ENCODE measurements around the gene KIF22. TPM values are rescaled to one million over a fixed set of nuclear protein-coding genes. Genes with fewer than 3 reads are reported as not detected.
"Not testable (repeated sequence)": the region's sequence is repeated elsewhere in the genome, so short reads cannot be mapped to it uniquely, and the experiment has no call there.

The KIF22 gene
- total RNA-seq, 1 experiment from 2014 or later = 29.9 TPM

DNA sequence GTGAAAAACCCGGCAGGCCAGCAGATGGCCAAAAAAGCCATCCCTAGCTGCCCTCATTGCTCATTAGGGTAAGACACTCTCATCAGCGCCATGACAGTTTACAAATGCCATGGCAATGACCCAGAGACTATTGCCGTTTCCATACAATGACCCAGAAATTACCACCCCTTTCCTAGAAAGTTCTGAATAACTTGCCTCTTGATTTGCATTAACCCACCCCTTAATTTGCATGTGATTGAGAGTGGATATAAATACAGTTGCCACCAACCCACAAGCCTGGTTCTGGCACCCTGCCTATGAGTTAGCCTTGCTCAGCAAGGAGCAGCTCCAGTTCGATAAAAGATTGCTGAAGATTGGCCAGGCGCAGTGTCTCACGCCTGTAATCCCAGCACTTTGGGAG lies 28.7 kb upstream of the KIF22 start:
- DNase-seq (ENCODE audit: low read depth, low spot score) = no peak
- in situ Hi-C loops (cut with HindIII; ENCODE audit: low pct_unique_long_range_greater_than_20kb, low sequenced_read_pairs) = no loop called here

DNA sequence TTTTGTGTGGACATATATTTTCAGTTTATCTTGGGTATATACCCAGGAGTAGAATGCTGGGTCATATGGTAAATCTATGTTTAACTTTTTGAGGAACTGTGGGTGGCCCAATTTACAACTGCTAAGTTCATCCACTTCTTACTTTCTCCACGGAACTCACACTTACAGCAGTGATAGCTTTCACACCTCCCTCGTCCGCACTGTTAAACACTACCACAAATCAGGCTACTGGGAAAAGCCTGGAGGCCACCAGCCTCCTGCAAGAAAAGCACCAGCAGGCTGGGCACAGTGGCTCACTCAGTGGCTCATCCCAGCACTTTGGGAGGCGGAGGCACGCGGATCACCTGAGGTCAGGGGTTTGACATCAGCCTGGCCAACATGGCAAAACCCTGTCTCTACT lies 27.2 kb upstream of the KIF22 start:
- no peak for DNase-seq (ENCODE audit: low read depth, low spot score)
- in situ Hi-C loops (cut with HindIII; ENCODE audit: low pct_unique_long_range_greater_than_20kb, low sequenced_read_pairs) = no loop called here

DNA sequence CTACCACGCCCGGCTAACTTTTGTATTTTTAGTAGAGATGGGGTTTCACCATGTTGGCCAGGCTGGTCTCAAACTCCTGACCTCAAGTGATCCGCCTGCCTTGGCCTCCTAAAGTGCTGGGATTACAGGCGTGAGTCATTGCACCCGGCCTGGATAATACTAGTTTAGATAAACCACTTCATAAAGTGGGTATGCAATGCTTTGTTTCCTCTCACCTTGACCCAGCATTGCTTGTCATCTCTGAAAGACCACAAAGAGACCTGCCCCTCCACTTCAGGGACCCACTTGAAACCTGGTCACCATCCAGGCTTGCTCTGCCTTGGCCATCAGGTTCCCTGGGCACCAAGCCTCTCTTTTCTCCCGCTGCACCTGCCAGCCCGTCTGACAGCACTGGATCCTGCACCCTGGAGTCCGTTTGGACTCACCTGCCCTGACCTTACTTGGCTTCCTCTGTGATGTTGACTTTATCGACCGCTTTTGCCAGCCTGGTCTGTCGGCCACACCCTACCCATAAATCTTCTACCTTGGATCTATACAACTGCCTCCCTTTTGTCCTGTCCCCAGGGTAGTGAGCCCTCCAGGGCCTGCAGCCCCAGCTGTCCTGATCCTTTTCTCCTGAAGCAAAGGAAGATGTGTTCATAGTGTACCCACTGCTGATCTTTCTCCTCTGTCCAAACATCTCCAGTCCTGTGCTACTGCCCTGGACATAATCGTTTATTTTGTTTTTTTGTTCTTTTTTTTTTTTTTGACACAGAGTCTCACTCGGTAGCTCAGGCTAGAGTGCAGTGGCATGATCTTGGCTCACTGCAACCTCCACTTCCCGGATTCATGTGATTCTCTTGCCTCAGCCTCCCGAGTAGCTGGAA lies 25.2 kb upstream of the KIF22 start:
- in situ Hi-C loops (cut with HindIII; ENCODE audit: low pct_unique_long_range_greater_than_20kb, low sequenced_read_pairs) = no loop called here
- DNase-seq (ENCODE audit: low read depth, low spot score) = no peak

DNA sequence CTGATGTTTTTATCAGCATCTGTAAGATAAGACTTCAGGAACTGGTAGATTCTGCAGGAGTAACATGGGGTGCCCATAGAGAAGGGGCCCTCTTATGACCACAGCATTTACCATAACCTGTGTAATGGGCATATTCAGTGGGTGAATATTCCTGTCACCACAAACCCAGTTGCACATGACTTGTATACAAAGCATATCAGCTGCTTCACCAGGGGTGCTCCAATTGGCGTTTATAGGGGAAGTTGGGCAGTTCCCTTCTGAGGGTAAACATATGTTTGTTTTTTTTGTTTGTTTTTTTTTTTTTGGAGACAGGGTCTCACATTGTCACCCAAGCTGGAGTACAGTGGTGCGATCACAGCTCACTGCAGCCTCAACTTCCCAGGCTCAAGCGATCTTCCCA lies 24.0 kb upstream of the KIF22 start:
- in situ Hi-C loops (cut with HindIII; ENCODE audit: low pct_unique_long_range_greater_than_20kb, low sequenced_read_pairs) = no loop called here
- DNase-seq (ENCODE audit: low read depth, low spot score) = no peak

DNA sequence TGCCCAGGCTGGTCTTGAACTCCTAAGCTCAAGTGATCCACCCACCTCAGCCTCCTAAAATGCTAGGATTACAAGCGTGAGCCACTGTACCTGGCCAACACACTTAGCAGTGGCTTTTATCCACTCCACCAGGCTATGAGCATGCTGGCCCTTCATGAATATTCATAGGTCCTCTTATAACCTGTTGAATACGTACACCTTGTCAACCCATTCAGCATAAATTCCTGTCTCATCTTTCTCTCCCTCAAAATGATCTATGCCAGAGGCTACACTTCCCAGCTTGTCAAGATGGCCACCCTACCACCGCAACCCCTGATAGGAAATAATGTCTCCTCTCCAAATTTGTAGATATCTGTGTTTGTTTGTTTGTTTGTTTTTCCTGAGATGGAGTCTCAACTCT lies 23.5 kb upstream of the KIF22 start:
- no peak for DNase-seq (ENCODE audit: low read depth, low spot score)
- in situ Hi-C loops (cut with HindIII; ENCODE audit: low pct_unique_long_range_greater_than_20kb, low sequenced_read_pairs) = no loop called here

DNA sequence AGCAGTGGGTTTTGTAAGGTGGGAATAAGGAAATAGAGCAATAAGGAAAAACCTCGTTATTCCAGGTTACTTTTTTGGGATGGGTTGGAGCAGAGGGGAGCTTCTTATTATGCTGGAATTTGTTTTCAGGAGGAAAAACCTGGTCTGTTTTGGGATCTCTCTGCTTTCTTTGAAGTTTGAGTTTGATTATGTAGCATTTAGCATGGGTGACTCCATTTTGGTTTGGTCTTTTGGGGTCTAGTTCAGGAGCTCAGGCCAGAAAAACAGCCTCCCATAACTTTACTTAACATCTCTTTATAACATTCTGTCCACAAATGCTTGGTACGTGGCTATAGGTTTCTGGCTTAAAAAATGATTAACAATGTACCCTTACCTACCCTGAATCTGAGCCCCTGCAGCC lies 21.0 kb upstream of the KIF22 start:
- no peak for DNase-seq (ENCODE audit: low read depth, low spot score)
- in situ Hi-C loops (cut with HindIII; ENCODE audit: low pct_unique_long_range_greater_than_20kb, low sequenced_read_pairs) = no loop called here

DNA sequence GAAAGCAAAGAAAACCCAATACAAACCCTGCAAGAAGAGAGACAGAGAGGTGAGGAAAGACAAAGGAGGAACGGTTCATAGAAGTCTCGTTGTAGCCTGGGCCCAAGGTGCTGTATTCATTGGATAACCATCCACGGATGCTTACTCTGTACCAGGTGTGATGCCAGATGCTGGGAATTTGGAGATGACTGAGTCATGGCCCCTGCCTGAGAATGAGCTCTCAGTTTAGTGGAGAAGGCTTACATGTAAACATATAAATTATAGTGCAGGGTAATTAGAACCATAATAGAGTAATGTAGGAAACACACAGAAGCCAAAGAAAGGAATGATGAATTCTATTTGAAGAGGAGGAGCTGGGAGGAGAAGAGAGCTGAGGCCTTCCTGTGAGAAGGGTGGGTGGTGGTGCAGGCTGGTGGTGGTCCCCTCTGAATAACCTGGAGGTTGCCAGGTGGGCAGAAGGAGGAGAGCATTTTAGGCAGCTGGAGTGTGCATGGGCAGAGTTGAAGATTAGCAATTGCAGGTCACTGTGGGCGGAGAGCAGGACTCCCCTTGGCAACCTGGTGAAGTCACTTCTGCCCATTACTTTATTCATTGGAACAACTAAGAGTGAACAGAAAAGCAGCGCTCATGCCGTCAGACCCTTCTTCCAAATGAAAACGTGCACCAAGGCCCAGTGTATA lies 20.2 kb upstream of the KIF22 start:
- in situ Hi-C loops (cut with HindIII; ENCODE audit: low pct_unique_long_range_greater_than_20kb, low sequenced_read_pairs) = no loop called here

DNA sequence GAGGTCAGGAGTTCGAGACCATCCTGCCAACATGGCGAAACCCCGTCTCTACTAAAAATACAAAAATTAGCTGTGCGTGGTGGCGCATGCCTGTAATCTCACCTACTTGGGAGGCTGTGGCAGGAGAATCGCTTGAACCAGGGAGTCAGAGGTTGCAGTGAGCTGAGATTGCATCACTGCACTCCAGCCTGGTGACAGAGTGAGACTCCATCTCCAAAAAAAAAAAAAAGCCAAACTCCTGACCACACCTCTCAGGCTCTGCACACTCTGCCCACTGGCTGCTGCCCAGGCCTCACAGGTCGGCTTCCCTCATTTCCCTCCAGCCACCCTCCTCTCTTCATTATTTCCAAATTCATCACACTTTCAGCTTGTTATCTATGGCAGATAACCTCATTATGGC lies 18.2 kb upstream of the KIF22 start:
- DNase-seq (ENCODE audit: low read depth, low spot score); in situ Hi-C loops (cut with HindIII; ENCODE audit: low pct_unique_long_range_greater_than_20kb, low sequenced_read_pairs): not testable (repeated sequence)

More for the DNA sequence above, 20.2 kb upstream of the KIF22 start:
- DNase-seq (ENCODE audit: low read depth, low spot score) = no peak

DNA sequence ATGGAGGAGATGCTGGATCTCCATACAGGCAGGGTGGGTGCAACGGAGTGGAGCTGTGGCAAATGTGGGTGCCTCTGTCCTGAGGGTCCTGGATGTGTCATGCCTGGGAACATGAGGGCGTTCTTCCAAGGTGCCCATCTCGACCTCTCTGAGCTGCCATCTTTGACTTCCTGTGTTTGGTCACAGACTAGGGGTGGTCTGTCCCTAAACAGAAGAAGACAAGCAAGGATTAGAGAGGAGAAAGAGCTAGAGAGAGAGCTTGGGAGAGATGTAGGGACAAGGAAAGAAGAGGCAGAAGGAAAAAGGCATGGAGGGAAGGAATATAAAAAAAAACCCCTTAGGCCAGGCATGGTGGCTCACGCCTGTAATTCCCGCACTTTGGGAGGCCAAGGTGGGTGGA lies 15.8 kb upstream of the KIF22 start:
- no peak for DNase-seq (ENCODE audit: low read depth, low spot score)
- in situ Hi-C loops (cut with HindIII; ENCODE audit: low pct_unique_long_range_greater_than_20kb, low sequenced_read_pairs) = no loop called here

DNA sequence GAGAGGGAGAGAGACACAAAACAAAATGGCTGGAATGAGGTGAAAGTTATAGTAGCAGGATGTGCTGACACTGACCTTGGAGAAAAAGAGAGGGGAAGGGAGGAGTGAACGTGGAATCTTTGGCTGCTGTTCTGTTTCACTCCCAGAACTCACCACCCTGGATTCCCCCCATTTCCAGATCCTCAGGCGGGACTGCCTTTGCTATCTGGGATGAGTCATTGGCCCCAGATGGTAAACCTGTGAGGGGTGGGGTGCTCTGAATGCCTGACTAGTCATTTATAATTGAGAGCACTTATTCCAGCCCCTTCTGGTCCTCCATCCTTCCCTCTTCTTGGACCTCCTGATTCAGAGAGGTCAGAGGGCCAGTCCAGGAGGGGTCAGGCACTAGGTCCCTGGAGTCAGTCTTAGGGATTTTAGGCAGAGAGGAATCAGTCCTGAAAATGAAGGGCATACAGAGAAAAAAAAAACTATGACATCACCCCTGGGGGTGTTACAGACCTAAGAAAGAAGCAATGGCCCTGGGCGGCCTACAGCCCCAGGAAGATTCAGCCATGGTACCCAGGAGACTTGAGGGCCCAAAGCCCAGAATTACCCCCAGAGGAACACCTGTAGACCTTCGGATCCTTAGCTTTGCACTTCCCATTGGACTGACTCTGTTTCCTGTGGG lies 14.7 kb upstream of the KIF22 start:
- in situ Hi-C loops (cut with HindIII; ENCODE audit: low pct_unique_long_range_greater_than_20kb, low sequenced_read_pairs) = no loop called here
- DNase-seq (ENCODE audit: low read depth, low spot score) = no peak

DNA sequence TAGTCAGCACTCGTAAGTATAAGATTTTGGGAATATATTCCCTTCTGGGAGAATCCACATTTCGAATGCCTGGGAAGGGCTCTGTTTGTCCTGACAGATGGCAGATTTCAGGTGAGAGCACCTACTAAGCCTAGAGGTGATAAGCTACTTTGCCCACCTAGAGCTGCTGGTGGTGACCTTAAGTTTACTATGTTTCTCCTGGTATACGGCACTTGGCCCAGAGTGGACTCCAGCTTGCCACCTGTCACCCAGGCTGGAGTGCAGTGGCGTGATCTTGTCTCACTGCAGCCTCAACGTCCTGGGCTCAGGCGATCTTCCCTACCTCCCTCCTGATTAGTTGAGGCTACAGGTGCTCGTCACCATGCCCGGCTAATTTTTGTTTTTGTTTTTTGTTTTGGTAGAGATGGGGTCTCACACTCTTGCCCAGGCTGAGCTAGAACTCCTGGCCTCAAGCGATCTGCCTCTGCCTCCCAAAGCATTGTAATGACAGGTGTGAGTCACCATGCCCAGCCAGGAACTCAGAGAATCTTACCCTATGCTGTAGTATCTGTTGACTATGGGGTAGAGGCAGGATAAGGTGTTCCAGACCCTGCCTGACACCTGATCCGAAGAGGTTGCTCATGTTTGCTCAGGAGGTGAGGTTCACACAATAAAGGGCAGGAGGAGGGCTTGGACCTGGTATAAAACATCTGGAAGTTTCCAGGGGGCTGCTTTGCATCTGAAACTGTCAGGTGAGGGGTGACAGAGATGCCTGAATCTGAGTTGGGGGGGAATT lies 12.8 kb upstream of the KIF22 start, which contains the start of gene ZG16:
Gene ZG16, plus strand, starts transcription at position 681 of the 775 bp plus-strand sequence. CDS start 1,011 bp downstream, outside the sequence.
- no peak for DNase-seq (ENCODE audit: low read depth, low spot score)
- in situ Hi-C loops (cut with HindIII; ENCODE audit: low pct_unique_long_range_greater_than_20kb, low sequenced_read_pairs) = no loop called here

DNA sequence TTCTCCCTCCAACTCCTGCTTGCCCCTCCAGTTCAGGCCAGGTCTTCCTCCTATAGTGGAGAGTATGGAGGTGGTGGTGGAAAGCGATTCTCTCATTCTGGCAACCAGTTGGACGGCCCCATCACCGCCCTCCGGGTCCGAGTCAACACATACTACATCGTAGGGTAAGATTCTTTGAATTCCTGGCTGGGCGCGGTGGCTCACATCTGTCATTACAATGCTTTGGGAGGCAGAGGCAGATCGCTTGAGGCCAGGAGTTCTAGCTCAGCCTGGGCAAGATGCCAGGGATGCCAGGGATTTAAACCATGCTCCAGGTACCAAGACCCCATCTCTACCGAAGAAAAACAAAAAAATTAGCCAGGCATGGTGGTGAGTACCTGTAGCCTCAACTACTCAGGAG lies 11.1 kb upstream of the KIF22 start:
- in situ Hi-C loops (cut with HindIII; ENCODE audit: low pct_unique_long_range_greater_than_20kb, low sequenced_read_pairs) = no loop called here
- DNase-seq (ENCODE audit: low read depth, low spot score) = no peak

DNA sequence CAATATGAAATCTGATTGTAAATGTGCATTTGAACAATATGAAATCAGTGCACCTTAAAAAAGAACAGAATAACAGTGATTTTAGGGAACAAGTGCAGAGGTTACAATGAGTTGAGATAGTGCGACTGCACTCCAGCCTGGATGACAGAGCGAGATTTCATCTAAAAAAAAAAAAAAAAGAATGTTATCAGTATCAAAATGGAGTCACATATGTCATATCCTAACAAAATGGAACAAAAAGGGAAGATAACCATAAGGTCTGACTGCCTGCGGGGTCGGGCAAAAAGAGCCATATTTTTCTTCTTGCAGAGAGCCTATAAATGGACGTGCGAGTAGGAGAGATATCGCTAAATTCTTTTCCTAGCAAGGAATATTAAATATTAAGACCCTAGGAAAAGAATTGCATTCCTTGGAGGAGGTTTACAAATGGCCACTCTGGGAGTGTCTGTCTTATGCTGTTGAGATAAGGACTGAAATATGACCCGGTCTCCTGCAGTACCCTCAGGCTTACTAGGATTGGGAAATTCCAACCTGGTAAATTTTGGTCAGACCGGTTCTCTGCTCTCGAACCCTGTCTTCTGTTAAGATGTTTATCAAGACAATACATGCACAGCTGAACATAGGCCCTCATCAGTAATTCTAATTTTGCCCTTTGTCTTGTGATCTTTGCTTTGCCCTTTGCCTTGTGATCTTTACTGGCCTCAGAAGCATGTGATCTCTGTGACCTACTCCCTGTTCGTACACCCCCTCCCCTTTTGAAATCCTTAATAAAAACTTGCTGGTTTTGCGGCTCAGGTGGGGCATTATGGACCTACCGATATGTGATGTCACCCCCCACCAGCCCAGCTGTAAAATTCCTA lies 7.2 kb upstream of the KIF22 start:
- in situ Hi-C loops (cut with HindIII; ENCODE audit: low pct_unique_long_range_greater_than_20kb, low sequenced_read_pairs); DNase-seq (ENCODE audit: low read depth, low spot score): not testable (repeated sequence)

DNA sequence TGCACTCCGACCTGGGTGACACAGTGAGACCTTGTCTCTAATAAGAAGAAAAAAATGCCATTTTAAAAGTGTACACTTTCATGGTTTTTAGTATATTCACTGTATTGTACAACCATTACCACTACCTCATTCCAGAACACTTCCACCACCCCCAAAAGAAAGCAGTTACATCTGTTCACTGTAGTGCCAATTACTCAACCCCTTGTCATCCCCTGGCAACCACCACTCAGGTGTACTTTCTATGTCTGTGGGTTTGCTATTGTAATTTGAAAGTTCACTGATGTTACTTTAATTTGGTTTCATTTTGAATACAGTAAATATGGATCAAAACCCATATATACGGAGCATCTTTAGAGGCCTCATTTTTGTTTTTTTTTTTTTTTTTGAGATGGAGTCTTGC lies 6.4 kb upstream of the KIF22 start:
- in situ Hi-C loops (cut with HindIII; ENCODE audit: low pct_unique_long_range_greater_than_20kb, low sequenced_read_pairs) = no loop called here
- no peak for DNase-seq (ENCODE audit: low read depth, low spot score)

DNA sequence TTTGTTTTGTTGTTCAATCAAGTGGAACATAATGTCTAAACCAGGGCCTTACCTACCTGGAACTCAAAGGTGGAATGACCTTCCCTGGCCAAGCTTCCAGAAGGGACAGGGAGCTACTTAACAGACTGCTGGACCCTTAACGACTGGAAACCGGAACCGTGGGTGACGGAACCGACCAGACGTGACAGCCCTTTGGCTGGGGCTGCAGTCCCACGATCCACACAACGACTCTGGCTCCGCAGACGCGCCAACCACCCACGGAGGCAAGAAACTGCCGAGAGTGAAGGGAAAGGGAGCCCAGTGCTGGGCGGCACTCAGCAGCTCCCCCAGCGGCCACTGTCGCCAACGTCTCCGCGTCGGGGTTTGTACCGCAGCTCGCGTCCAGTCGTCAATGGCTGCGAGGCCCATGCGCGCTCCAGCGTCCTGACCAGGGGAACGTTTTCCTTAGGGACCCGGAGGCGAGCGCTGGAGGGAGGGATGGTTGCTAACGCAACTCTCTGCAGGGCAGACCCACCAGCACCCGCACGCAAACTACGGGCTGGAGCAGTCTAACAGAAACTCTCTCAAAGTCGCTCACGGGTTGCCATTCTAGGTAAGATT lies 5.5 kb upstream of the KIF22 start:
- no peak for DNase-seq (ENCODE audit: low read depth, low spot score)
- in situ Hi-C loops (cut with HindIII; ENCODE audit: low pct_unique_long_range_greater_than_20kb, low sequenced_read_pairs) = no loop called here

DNA sequence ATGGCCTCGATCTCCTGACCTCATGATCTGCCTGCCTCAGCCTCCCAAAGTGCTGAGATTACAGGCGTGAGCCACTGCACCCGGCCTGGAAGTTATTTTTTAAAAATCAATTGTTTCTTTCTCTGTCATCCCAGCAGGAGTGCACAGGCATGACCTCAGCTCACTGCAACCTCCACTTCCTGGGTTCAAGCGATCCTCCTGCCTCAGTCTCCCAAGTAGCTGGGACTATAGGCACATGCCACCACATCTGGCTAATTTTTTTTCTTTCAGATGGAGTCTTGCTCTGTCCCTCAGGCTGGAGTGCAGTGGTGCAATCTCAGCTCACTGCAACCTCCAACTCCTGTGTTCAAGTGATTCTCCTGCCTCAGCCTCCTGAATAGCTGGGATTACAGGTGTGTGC lies 3.4 kb upstream of the KIF22 start:
- in situ Hi-C loops (cut with HindIII; ENCODE audit: low pct_unique_long_range_greater_than_20kb, low sequenced_read_pairs); DNase-seq (ENCODE audit: low read depth, low spot score): not testable (repeated sequence)

DNA sequence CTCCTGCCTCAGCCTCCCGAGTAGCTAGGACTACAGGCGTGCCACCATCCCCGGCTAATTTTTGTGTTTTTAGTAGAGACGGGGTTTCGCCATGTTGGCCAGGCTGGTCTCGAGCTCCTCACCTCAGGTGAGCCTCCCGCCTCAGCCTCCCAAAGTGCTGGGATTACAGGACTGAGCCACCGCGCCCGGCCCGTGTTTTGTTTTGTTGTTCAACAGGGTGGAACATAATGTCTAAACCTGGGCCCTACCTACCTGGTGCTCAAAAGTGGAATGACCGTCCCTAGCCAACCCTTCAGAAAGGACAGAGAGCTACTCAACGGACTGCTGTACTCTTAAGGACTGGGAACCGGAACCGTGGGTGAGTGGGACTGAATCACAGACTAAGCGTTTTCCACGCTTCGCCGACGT lies 772 bp upstream of the KIF22 start:
- in situ Hi-C loops (cut with HindIII; ENCODE audit: low pct_unique_long_range_greater_than_20kb, low sequenced_read_pairs) = no loop called here
- DNase-seq (ENCODE audit: low read depth, low spot score) = peak; percentile 10

Measured in SK-MEL-5 (cell line).